CD1c-positive myeloid dendritic cell (primary cell): ENCODE data around the gene TBC1D22A.

Source experiments
- DNase-seq: peaks from one replicate; pipeline ENCODE4 v3.0.0-alpha.2; 2016; ENCODE audit errors: extremely low spot score

The TBC1D22A gene

DNA sequence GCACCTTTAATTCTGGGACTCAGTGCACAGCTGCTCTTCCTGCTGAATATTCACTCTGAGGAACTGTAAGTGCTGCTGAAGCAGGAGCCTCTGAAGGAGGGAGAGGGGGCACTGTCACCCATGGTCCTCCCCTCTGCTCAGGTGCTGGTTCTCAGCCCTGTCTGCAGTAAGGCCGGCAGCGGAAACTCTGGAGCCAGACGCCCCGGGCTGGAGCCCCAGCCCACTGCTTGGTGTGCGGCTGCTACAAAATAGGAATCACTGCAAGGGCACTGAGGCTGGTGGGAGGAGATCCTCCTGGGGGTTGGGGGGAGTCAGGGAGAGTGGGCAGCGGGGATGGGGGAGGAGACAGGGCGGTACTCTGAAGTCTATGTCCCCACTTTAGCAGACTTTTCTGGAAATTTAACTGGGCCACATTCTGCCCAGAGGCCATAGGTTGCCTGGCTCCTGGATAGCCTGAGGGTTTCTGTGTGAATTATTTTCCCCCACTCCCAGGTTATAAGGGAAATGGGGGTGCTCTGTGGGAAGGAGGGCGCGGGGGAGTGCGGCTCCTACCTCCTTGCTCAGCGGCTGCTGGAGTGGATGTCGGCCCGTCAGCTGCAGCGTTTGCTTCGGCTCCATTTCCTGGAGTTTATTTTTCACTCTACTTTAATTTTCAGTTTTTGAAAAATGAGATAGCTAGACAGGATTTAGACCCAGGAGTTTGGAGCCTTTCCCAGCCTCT is 33.6 kb downstream of the TBC1D22A start:
- DNase-seq: no peak

- DNase-seq: no peak
Measured at GRCh38 chr22:46796566-46797195, 34.2 kb downstream of the TBC1D22A start.

DNA sequence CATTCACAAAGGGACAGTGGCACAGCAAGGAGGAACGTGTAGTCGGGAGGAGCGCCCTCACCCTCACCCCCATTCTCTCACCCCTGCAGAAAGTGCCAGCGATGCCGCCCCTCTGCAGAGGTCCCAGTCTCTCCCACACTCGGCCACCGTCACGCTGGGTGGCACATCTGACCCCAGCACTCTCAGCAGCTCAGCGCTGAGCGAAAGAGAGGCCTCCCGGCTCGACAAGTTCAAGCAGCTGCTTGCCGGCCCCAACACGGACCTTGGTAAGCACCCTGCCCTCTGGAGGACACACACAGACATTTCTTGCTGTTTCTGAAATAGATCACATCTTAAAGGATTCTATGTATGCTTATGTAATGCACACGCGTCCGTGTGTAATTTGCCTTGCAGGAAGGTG is 34.9 kb downstream of the TBC1D22A start:
- DNase-seq: no peak

DNA sequence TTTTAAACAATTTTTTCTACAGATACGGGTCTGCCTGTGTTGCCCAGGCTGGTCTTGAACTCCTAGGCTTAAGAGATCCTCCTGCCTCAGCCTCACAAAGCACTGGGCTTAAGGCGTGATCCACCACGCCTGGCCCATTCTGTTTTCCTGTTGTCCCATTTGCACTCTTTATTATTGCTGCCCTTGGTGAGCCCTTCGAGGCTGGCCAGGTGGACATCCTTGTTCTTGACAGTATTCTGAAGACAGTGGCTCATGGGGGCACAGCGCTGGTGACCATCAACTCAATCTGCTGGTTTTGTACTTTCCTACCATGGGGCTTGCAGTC is 35.6 kb downstream of the TBC1D22A start:
- no peak for DNase-seq

DNA sequence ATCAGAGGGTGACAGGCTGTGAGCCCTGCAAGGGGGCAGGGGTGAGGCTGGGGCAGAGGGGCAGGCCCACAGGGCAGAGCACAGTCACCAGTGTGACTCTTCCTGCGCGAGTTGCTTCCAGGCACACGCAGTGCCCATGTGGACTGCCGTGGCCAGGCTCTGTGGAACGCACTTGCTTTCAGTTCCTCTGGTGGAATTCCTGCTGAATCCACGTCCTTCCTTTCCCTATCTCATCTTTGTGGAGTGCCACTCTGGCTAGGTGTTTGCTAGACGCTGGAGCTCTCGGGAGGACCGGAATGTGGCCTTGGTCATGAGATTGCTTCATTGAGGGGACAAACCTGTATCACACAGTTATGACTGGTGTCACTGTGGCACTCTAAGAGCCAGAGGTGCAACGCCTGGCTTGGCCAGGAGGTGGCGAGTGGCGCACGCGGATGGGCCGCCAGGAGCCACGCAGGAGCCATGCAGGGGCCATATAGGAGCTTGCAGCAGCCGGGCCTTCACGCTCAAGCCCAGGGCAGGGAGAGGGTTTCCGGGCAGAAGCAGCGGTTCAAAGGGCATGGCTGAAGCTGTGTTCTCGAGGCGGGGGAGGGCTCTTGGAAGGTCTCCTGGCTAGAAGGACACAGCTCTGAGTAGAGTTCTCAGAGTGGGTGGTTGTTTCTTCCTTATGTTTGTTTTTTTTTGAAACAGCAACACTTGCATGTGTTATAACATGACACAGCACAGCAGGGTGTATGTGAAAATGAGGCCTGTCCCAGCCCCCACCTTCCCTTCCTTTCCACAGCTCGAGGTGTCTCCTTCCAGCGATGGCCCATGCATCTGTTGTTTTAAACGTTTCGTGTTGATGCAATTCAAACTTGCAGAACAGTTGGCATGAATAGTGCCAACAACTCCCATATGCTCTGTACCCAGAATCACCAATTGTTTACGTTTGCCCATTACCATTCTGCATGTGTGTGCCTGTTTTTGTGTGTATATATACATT is 36.2 kb downstream of the TBC1D22A start:
- peak; percentile 57 for DNase-seq

DNA sequence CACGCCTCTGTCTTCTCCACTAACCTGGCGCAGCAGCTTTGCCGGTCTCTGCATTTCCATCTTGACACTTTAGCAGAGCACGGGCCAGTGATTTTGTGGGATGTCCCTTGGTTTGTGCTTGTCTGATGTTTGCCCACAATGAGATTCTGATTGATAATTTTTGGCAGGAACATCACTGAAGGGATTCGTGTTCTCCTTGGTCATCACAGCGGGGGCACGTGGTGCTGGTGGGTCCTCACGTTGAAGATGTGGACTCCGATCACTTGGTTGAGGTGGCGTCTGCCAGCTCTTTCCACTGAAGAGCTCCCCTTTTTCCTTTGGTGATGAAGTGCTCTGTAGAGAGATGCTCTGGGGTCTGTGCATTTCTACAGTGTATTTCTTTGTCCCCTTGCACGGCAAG is 37.2 kb downstream of the TBC1D22A start:
- no peak for DNase-seq

DNA sequence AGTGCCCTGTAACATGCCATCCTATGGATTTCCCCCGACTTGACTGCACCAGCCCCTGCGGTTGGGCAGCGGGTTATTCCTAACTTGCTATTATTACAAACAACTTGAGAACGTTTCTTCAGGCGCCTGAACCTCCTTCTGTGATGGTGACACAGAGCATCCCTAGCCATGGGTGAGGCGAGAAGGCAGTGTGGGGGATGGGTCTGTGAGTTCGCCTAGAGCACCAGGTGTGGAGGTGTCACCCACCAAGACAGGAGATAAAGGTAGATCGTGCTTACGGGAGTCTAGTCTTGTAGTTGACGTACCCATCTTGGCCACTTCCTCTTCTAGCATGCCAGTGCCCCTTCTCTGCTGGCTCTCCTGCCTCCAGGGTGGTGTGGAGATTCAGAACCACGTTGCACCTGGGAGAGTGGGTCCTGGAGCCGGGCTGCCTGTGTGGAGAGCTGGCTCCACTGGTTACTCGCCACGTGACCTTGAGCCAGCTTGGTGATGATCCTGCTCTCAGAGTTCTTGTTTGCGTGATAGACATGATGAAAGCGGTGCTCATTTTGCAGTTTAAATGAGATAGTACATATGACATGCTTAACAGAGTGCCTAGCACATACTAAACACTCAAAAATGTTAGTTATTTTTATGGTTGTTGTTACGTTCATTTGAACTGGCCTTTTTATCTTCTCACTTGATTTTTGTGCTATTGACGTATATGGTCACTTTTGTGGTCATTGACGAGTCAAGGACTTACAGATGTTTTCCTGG is 37.8 kb downstream of the TBC1D22A start:
- DNase-seq: no peak

GRCh38 chr22:46801331-46801811 is 38.9 kb downstream of the TBC1D22A start:
- no peak for DNase-seq

DNA sequence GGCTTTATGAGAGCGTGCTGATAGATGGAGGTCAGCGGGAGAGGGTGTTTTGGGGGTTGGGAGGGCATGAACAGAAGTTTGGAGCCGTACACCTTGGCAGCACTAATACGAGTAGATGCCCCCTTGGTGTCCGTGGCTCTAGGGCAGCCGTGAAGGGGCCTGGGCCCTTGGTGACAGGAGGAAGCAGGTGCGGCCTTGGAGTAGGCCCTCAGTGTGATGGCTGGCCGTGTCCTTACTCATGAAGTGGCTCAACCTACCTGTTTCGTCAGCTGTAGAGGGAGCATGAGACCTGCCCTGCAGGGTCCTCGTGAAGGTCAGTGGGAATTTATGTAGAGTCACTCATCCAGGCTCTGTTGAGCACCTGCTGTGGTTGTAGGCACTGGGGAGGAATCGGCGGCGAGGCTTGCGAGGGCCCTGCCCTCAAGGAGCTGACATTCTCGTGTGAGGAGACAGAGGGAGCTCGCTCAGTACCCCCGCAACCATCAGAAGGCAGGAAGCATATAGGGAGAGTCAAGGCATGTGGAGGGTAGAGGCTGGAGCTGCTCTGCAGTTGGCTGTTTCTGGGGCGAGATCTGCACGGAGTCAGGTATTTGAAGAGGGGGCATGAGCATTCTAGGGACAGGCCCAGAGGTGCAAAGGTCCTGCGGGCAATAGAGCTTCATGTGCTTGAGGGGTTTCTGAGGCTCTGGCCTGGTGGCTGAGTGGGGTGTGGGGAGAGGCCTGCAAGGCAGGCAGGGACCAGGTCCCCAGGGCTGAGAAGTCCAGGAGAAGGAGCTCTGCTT is 39.6 kb downstream of the TBC1D22A start:
- no peak for DNase-seq

- no peak for DNase-seq
Measured at GRCh38 chr22:46802608-46803027, 40.2 kb downstream of the TBC1D22A start.

DNA sequence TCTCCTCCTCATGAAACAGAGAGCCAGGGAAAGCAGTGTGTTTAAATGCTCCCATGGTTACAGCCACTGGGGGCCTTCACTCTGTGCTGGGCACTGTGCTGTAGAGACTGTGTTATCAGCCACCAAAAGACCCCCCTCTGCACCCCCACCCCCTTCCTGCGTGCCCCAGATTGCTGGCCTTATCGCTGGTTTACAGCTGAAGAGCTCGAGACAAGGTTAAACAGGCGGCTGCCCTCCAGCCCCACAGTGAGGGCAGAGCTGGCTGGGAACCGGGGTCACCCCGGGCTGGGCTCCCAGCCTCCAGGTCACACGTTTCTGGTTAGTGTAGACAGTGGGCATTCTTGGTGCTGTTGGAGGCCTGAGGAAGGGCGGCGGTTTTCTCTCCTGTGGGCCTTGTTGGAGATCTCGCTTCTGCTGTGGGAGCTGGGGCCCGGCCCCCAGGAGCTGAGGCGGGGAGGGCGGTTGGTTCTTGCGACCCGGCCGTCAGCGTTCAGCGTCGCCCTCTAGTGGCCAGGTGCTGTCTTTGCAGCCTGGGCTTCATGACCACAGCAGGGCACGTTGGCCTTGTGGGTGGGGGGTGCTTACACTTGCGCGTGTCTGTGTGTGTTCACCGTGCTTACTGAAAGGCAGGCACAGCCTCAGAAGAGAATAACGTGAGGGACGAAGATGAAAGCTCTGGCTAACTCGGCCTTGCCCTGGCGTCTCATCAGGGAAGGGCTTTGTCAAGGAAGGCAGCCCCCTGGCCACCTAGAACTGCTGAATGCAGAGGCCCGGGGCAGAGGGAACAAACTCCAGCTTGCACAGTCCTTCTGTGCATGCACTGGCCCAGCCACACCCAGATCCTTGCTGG is 40.8 kb downstream of the TBC1D22A start:
- peak; percentile 70 for DNase-seq

- no peak for DNase-seq
Measured at GRCh38 chr22:46803936-46804335, 41.5 kb downstream of the TBC1D22A start.

- no peak for DNase-seq
Measured at GRCh38 chr22:46806794-46807193, 44.3 kb downstream of the TBC1D22A start.

GRCh38 chr22:46807458-46807857 is 45.0 kb downstream of the TBC1D22A start:
- DNase-seq: no peak

DNA sequence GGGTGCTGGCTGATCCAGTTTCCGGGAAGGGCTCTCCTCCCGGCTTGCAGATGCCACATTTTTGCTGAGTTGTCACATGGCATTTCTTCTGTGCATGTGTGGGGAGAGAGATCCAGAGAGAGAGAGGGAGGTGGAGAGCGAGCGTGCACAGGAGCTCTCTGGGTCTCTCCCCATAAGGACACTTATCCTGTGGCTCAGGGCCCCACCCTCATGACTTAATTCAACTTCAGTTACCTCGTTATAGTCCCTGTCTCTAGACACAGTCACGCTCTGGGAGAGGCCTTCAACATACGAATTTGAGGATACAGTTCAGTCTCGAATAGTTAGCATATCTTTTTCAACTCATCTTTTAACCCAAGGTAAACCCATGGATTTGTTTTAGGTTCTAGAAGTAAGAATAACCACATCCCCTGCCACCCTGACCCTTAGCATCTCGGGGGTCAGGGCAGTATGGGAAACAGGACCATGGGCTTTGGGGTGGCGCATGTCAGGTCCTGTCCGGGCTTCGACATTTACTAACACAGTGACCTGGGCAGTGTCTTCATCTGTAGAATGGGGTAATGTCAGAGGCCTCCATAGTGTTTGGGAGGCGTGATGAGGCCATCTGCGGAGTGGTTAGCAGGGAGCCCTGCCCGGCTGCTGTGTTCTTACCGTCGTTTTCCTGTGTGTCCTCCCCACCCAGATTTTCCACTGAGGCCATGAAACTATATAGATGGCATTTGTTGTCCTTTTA is 46.9 kb downstream of the TBC1D22A start:
- no peak for DNase-seq

- DNase-seq: no peak
Measured at GRCh38 chr22:46810856-46811786, 48.7 kb downstream of the TBC1D22A start.

GRCh38 chr22:46812034-46812605 is 49.7 kb downstream of the TBC1D22A start:
- DNase-seq: no peak

DNA sequence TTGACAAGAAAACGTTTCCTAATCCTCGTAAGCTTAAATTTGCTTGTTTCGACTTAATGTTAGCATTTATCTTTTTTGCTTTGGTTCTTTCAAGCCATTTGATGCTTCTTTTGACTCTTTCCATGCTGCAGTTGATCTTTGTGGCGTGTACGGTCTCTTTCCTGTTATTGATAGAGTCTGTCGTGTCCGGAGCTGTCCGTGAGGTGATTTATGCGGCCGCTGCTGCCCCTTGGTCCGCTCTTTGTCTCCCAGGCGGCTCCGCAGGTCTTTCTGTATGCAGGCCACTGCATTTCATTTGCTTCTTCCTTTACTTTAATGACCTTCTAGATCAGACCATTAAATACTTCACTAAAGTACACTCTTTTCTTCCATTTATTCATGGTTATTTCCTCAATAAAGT is 50.3 kb downstream of the TBC1D22A start:
- no peak for DNase-seq
